DND-41 (cell line): ENCODE measurements around the gene RPL3.
A peak's percentile ranks its signal among the peaks of the same experiment; 100 is the strongest.

Experiments used
- ATAC-seq: fragments of 200-7000 bp; cut with Tn5 transposase; 3 replicates; pipeline ENCODE4 v1.9.1; 2021; ENCODE audit warnings: low read depth; ENCODE audit not compliant: insufficient read depth
- DNase-seq: peaks from one replicate; pipeline ENCODE4 v3.0.0-alpha.2; 2020
- H2AFZ ChIP-seq: 2 replicates; pipeline ENCODE4 v1.6.0; 2012; ENCODE audit warnings: low read depth, low read length
- H3K27ac ChIP-seq: 2 replicates; pipeline ENCODE4 v1.5.1; 2012; ENCODE audit warnings: low read length, inconsistent platforms
- H3K27me3 ChIP-seq: fragments of 200-600 bp; sonication (generic); 2 replicates; pipeline ENCODE4 v1.6.0; 2012; ENCODE audit warnings: low read length, mild to moderate bottlenecking, inconsistent platforms; ENCODE audit not compliant: insufficient read depth, poor library complexity
- H3K36me3 ChIP-seq: 2 replicates; pipeline ENCODE4 v1.5.1; 2012; ENCODE audit warnings: low read length, inconsistent platforms; ENCODE audit not compliant: insufficient read depth
- H3K4me1 ChIP-seq: 2 replicates; pipeline ENCODE4 v1.5.1; 2012; ENCODE audit warnings: mild to moderate bottlenecking, low read length; ENCODE audit not compliant: insufficient read depth
- H3K4me2 ChIP-seq: 2 replicates; pipeline ENCODE4 v1.6.0; 2012; ENCODE audit warnings: mild to moderate bottlenecking, moderate library complexity, low read length, inconsistent platforms; ENCODE audit not compliant: insufficient read depth
- H3K4me3 ChIP-seq, 2 experiments: fragments of 200-600 bp in 1 of 2; shearing (Covaris generic) in 1 of 2; 2 replicates each; pipeline ENCODE4 v1.5.1; 2012 to 2016; ENCODE audit warnings: inconsistent platforms in 2 of 2, low read length in 2 of 2, mild to moderate bottlenecking in 2 of 2, low read depth in 1 of 2, moderate library complexity in 1 of 2
- H3K79me2 ChIP-seq: 2 replicates; pipeline ENCODE4 v1.6.0; 2012; ENCODE audit warnings: low read length, inconsistent platforms; ENCODE audit not compliant: insufficient read depth
- H3K9ac ChIP-seq: 2 replicates; pipeline ENCODE4 v1.6.0; 2012; ENCODE audit warnings: low read depth, mild to moderate bottlenecking, inconsistent platforms, low read length, moderate library complexity
- H3K9me3 ChIP-seq: 2 replicates; pipeline ENCODE4 v1.5.1; 2012; ENCODE audit warnings: low read length, moderate library complexity, mild to moderate bottlenecking, inconsistent platforms; ENCODE audit not compliant: insufficient read depth, severe bottlenecking
- H4K20me1 ChIP-seq: 2 replicates; pipeline ENCODE4 v1.6.0; 2012; ENCODE audit warnings: low read length; ENCODE audit not compliant: insufficient read depth
- CTCF ChIP-seq: IDR thresholded peaks from 2 replicates; pipeline ENCODE4 v1.5.1; 2012; ENCODE audit warnings: borderline replicate concordance, low read length, moderate library complexity, mild to moderate bottlenecking; ENCODE audit not compliant: poor library complexity, severe bottlenecking; ENCODE audit errors: extremely low read depth
- EZH2 ChIP-seq: IDR thresholded peaks from 3 replicates; pipeline ENCODE4 v1.6.1; 2012; ENCODE audit warnings: borderline replicate concordance, low read depth, mild to moderate bottlenecking, moderate library complexity, low read length, inconsistent platforms; ENCODE audit not compliant: severe bottlenecking

RPL3 gene

GRCh38 chr22:39319284-39320022 lies at the start of gene RPL3:
Gene RPL3 (minus strand): TSS chr22:39319623. CDS start chr22:39319597, 26 bp downstream.
- H3K9me3 ChIP-seq, result no peaks in the 10 kb centered on the region

GRCh38 chr22:39369186-39369585 lies 49.8 kb upstream of the RPL3 start:
- Histone ChIP-seq H3K9ac (no peak overlapping the region), H3K36me3 (no peaks in the 10 kb centered on the region), H2AFZ (no peak overlapping the region), H4K20me1 (peaks cover 7% of the 10 kb centered on the region; the same call in 1 of the 2 replicates), H3K27me3 (no peaks in the 10 kb centered on the region), H3K4me2 (no peak overlapping the region), H3K4me1 (no peaks in the 10 kb centered on the region), H3K9me3 (peaks cover 5% of the 10 kb centered on the region), H3K4me3 (no peak overlapping the region), H3K27ac (no peak overlapping the region), H3K79me2 (no peaks in the 10 kb centered on the region)
- DNase-seq, result no peak
- TF ChIP-seq CTCF (no peak), EZH2 (no peak)
- ATAC-seq, result no peak

More at GRCh38 chr22:39319284-39320022, at the start of gene RPL3:
- Histone ChIP-seq H4K20me1 (peaks cover 46% of the 10 kb centered on the region), H3K4me2 (peak within 1 kb of the TSS; percentile 69), H2AFZ (peak within 1 kb of the TSS; percentile 75), H3K79me2 (peaks cover 50% of the 10 kb centered on the region), H3K27me3 (no peaks in the 10 kb centered on the region), H3K4me3 (peak within 1 kb of the TSS; percentile 74 to 76), H3K9ac (peak within 1 kb of the TSS; percentile 83), H3K36me3 (peaks cover 48% of the 10 kb centered on the region), H3K4me1 (peaks cover 49% of the 10 kb centered on the region), H3K27ac (peak within 1 kb of the TSS; percentile 93)
- TF ChIP-seq EZH2 (no peak), CTCF (peak; percentile 7)
- peak; percentile 98 for DNase-seq
- ATAC-seq, result peak; percentile 83

- H3K4me2 ChIP-seq, result no peak overlapping the region
- H3K4me3 ChIP-seq, result no peak overlapping the region
- peaks cover 5% of the 10 kb centered on the region for H3K9me3 ChIP-seq
- no peak overlapping the region for H3K27ac ChIP-seq
- no peaks in the 10 kb centered on the region for H3K27me3 ChIP-seq
- TF ChIP-seq EZH2 (no peak), CTCF (no peak)
- no peak for ATAC-seq
- H3K9ac ChIP-seq, result no peak overlapping the region
- H3K36me3 ChIP-seq, result no peaks in the 10 kb centered on the region
- no peak overlapping the region for H2AFZ ChIP-seq
- DNase-seq, result no peak
- H4K20me1 ChIP-seq, result peaks cover 12% of the 10 kb centered on the region
- no peaks in the 10 kb centered on the region for H3K4me1 ChIP-seq
- H3K79me2 ChIP-seq, result no peaks in the 10 kb centered on the region
These were observed 49.1 kb upstream of the RPL3 start for GRCh38 chr22:39368461-39368911.
